ENCODE measurements around the gene ZNF594. TPM values are rescaled to one million over a fixed set of nuclear protein-coding genes. Genes with fewer than 3 reads are reported as not detected.
"Not testable (repeated sequence)": the region's sequence is repeated elsewhere in the genome, so short reads cannot be mapped to it uniquely, and the experiment has no call there.

The ZNF594 gene
- total RNA-seq, 1 donor from 2014 or later, result 11.6 TPM

DNA sequence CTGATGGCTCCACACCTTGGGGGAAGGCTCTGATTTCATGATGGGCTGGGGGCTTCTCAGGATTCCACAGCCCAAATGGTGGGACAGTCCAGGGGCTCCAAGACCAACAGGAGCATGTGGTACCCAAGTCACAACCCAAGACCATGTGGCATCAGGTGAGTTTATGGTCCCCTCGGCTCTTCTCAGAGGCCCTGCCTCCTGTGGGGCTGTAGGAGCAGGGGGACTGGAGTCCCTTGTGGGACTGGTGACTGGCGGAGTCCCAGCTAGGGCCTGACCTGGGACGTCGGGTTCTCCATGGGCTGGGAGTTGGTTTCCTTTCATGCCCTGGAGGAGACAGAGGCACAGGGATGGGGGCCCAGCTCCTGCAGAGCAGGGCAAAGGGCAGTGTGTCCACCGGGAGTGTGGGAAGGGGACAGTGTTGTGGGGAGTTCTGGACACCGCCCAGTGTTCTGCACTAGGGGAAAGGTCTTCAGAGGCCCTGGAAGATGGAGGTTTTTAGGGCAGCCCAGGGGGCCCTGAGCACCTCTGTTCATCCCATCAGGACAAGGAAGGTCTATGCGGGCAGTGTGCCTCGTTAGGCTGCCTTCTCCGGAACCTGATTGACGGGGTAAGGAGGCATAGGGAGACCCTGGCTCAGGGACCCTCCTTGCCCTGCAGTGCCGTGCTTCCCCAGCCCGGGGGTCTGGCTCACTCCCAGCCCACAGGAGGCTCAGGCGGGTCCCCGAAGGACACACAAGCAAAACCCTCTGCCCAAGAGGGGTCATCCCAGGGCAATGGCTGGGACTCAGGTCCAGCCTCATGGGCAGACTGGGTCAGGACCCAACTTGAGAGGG lies 54.9 kb downstream of the ZNF594 start:
- H3K9me3 Mint-ChIP-seq (ENCODE audit: unreplicated experiment); H3K27me3 Mint-ChIP-seq (ENCODE audit: unreplicated experiment); H3K4me3 Mint-ChIP-seq (ENCODE audit: unreplicated experiment): not testable (repeated sequence)

DNA sequence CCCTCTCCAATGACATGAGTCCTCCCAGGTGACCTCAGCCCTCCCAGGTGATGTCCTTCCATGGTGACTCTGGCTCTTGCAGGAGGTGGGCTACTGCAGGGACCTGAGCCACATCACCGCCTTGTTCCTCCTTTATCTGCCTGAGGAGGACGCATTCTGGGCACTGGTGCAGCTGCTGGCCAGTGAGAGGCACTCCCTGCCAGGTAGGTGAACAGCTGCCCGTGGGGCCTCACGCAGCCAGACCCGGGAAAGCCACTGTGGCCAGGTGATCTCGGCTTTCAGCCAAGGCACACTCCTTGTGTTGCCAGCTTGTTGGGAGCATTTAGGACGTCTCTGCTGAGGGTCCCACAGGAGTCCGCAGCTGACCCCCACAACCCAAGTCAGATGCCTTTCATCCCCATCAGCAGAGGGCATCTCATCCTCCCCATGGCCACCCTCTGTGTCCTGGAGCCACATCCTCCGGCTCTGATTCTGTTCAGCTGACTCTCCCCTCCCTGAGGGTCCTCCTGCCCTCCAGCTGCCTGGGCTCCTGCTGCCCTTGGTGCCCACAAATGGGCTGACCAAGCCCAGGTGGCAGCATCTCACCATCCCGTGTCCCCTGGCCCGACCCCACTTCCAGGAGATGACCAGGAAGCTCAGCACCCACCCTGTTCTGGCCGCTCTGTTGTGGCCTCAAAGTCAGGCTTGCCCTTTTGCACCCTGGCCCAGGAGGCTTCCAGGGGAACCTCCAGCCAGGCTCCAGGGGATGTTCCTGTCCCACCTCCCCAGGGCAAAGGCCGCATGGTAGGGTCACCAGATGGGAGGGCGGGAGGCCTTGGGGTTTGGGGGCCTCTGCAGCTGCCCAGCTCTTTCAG lies 55.7 kb downstream of the ZNF594 start:
- TF ChIP-seq, protein P1, sequence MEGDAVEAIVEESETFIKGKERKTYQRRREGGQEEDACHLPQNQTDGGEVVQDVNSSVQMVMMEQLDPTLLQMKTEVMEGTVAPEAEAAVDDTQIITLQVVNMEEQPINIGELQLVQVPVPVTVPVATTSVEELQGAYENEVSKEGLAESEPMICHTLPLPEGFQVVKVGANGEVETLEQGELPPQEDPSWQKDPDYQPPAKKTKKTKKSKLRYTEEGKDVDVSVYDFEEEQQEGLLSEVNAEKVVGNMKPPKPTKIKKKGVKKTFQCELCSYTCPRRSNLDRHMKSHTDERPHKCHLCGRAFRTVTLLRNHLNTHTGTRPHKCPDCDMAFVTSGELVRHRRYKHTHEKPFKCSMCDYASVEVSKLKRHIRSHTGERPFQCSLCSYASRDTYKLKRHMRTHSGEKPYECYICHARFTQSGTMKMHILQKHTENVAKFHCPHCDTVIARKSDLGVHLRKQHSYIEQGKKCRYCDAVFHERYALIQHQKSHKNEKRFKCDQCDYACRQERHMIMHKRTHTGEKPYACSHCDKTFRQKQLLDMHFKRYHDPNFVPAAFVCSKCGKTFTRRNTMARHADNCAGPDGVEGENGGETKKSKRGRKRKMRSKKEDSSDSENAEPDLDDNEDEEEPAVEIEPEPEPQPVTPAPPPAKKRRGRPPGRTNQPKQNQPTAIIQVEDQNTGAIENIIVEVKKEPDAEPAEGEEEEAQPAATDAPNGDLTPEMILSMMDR (IDR thresholded peaks at IDR 0.05; ENCODE audit: unreplicated experiment), result no peak
- Mint-ChIP-seq H3K9me3 (ENCODE audit: unreplicated experiment) (no peaks in the 10 kb centered on the region), H3K4me1 (ENCODE audit: unreplicated experiment) (no peaks in the 10 kb centered on the region), H3K27me3 (ENCODE audit: unreplicated experiment) (peaks cover 7% of the 10 kb centered on the region), H3K27ac (ENCODE audit: unreplicated experiment) (no peak overlapping the region), H3K36me3 (ENCODE audit: low read depth, unreplicated experiment) (peaks cover 6% of the 10 kb centered on the region), H3K4me3 (ENCODE audit: unreplicated experiment) (no peak overlapping the region)
- no peak for DNase-seq (ENCODE audit: low spot score)

More for the DNA sequence above, 54.9 kb downstream of the ZNF594 start:
- not testable (repeated sequence) for H3K4me1 Mint-ChIP-seq (ENCODE audit: unreplicated experiment); H3K36me3 Mint-ChIP-seq (ENCODE audit: low read depth, unreplicated experiment); DNase-seq (ENCODE audit: low spot score); H3K27ac Mint-ChIP-seq (ENCODE audit: unreplicated experiment)

DNA sequence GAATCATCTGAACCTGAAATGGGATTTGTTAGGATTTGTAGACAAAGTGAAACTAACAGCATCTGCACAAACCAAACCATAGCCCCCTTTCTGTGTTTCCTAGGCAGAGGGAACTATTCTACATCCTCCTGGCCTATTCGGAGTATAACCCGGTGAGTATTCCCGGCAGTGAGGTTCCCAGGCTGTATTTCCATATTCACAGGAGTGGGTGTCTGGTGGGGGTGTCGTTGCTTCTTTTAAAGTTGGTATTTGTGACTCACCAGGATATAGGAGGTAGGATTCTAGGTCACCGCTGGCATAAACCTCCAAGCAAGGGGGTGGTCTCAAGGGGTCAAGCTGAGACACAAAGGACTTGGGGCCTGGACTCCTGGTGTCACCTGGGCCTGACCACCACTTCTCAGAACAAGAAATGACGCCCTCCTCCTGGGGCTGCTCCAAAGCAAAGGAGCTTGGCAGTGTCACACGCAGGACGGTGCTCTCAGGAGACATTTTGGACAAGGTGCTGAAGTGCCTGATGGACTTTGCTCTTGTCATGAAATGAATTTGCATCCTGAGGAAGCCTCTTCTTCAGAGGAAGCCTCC lies 56.4 kb downstream of the ZNF594 start:
- H3K9me3 Mint-ChIP-seq (ENCODE audit: unreplicated experiment); H3K27me3 Mint-ChIP-seq (ENCODE audit: unreplicated experiment): not testable (repeated sequence)
- peak overlapping the region; percentile 42 for H3K27ac Mint-ChIP-seq (ENCODE audit: unreplicated experiment)

DNA sequence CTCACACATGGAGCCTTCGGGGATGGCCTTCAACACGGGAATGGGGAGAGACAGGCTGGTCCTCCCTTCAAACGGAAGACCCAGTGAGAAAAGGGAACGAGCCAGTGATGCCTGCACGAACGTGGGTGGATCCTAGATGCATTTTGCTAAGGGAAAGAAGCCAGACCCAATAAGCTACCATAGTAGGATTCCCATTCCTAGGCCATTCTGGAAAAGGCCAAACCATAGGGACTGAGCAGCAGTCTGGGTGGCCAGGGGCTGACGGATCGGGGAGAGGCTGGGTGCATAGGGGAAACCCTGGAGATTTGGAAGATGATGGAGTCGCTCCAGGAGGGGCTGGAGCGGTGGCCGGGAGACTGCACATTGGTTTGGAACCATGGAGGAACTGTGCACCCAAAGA lies 57.1 kb downstream of the ZNF594 start:
- H3K4me1 Mint-ChIP-seq (ENCODE audit: unreplicated experiment); DNase-seq (ENCODE audit: low spot score); H3K36me3 Mint-ChIP-seq (ENCODE audit: low read depth, unreplicated experiment); H3K27ac Mint-ChIP-seq (ENCODE audit: unreplicated experiment); H3K27me3 Mint-ChIP-seq (ENCODE audit: unreplicated experiment); H3K9me3 Mint-ChIP-seq (ENCODE audit: unreplicated experiment): not testable (repeated sequence)
- peak overlapping the region; percentile 37 for H3K4me3 Mint-ChIP-seq (ENCODE audit: unreplicated experiment)

More for the DNA sequence above, 56.4 kb downstream of the ZNF594 start:
- H3K36me3 Mint-ChIP-seq (ENCODE audit: low read depth, unreplicated experiment); H3K4me3 Mint-ChIP-seq (ENCODE audit: unreplicated experiment); DNase-seq (ENCODE audit: low spot score); H3K4me1 Mint-ChIP-seq (ENCODE audit: unreplicated experiment): not testable (repeated sequence)

DNA sequence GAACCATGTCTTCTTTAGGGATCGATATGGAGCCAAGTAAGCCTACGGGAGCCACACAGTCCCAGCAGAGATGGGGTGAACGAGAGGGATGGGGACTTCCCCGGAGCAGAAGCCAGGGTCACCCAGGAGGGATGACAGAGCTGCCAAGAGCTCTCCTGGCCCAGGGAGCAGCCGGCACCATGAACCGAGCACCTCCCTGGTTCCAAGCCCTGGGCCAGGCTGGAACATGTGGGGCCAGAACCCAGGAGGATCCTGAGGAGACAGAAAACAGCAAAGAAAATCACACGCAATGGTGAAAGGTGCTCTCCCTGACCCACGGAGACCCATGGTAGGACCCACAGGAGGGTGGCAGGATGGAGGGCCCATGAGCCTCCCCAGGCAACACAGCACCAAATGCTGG lies 57.7 kb downstream of the ZNF594 start:
- not testable (repeated sequence) for H3K4me3 Mint-ChIP-seq (ENCODE audit: unreplicated experiment); H3K36me3 Mint-ChIP-seq (ENCODE audit: low read depth, unreplicated experiment); DNase-seq (ENCODE audit: low spot score); H3K9me3 Mint-ChIP-seq (ENCODE audit: unreplicated experiment); H3K4me1 Mint-ChIP-seq (ENCODE audit: unreplicated experiment); H3K27ac Mint-ChIP-seq (ENCODE audit: unreplicated experiment); H3K27me3 Mint-ChIP-seq (ENCODE audit: unreplicated experiment)

DNA sequence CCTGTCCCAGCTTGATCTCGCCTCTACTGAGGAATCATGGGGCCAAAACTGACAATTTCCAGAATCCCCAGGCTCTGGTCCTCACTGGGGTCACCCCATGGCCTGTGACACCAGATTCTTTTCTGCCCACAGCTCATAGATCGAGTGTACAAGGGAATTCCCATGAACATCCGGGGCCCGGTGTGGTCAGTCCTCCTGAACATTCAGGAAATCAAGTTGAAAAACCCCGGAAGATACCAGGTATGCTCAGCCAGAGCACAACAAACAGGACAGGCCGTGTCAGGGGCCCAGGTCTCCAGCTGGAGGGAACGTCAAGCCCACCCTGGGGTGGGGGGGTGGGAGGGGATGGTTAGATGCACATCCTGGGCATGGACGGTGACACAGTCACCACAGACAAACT lies 58.4 kb downstream of the ZNF594 start:
- H3K4me3 Mint-ChIP-seq (ENCODE audit: unreplicated experiment), result no peak overlapping the region
- no peaks in the 10 kb centered on the region for H3K4me1 Mint-ChIP-seq (ENCODE audit: unreplicated experiment)
- peaks cover 6% of the 10 kb centered on the region for H3K36me3 Mint-ChIP-seq (ENCODE audit: low read depth, unreplicated experiment)
- DNase-seq (ENCODE audit: low spot score), result no peak
- TF ChIP-seq, protein P1 (IDR thresholded peaks at IDR 0.05; ENCODE audit: unreplicated experiment), result no peak
- H3K9me3 Mint-ChIP-seq (ENCODE audit: unreplicated experiment), result no peaks in the 10 kb centered on the region
- H3K27me3 Mint-ChIP-seq (ENCODE audit: unreplicated experiment), result peaks cover 8% of the 10 kb centered on the region
- no peak overlapping the region for H3K27ac Mint-ChIP-seq (ENCODE audit: unreplicated experiment)

DNA sequence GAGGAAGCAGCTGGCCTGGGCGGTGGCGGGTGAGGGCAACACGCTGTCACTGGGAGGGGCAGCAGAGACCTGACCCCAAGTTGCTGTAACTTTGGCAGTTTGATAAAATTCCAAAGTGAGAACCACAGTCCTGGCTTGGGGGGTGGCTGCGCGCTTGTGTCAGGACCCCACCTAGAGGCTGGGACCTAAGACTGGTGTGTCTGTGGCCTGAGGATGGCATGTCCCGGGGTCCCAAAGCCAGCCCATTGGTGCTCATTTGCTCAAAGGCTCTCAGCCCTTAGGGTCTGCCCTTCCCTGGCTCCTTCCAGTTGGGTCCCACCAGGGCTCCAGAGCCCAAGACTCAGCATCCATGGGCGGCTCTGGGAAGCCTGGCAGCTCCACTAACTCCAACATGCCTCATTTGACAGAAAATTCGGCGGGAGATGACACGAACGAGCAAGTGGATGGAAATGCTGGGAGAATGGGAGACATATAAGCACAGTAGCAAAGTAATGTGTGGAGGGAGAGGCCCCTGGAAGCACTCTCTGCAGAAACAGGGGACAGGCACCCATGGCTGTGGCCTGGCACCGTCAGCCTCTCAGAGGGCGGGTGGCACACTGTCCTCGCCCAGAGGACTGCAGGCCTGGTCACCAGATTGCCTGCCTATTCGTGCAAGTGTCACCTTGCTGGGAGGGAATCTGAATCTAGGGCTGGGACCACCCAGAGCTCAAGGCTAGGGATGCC lies 59.0 kb downstream of the ZNF594 start:
- H3K27ac Mint-ChIP-seq (ENCODE audit: unreplicated experiment), result peak overlapping the region; percentile 13
- H3K36me3 Mint-ChIP-seq (ENCODE audit: low read depth, unreplicated experiment); H3K4me1 Mint-ChIP-seq (ENCODE audit: unreplicated experiment); DNase-seq (ENCODE audit: low spot score); H3K27me3 Mint-ChIP-seq (ENCODE audit: unreplicated experiment); H3K9me3 Mint-ChIP-seq (ENCODE audit: unreplicated experiment): not testable (repeated sequence)
- peak overlapping the region; percentile 67 for H3K4me3 Mint-ChIP-seq (ENCODE audit: unreplicated experiment)

DNA sequence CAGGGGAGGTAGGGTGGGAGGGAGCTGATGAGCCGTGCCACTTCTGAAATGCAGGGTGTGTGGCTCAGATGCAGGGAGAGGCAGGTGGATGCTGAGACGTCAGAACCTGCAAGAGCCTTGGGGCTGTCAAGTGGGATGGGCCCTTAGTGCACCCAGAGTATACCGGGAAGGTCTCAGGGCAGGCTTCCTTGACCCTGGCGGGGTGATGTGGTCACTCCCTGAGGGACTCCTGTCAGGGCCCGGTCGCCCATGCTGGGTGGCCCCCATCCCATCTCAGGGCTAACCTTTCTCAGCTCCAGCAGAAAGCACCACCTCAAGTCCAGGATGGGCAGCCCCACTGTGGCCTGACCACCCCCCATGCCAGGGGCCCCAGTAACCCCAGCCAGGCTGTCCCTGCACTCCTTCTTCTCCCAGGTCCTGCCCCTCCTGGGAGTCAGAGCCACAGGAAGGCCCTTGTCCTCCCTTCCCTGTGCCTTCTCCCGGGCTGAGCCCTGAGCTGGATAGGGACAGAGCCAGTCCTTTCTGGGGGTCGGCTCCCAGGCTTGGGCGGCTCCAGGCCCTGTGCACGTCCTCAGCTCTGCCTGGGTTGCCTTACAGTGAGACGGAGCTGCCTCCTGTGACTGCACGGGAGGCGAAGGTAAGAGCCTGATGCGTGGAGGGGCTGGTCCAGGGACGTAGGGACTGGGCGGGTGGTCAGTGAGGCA lies 59.7 kb downstream of the ZNF594 start:
- not testable (repeated sequence) for H3K36me3 Mint-ChIP-seq (ENCODE audit: low read depth, unreplicated experiment); DNase-seq (ENCODE audit: low spot score); H3K27ac Mint-ChIP-seq (ENCODE audit: unreplicated experiment); H3K9me3 Mint-ChIP-seq (ENCODE audit: unreplicated experiment); H3K4me1 Mint-ChIP-seq (ENCODE audit: unreplicated experiment); H3K27me3 Mint-ChIP-seq (ENCODE audit: unreplicated experiment); H3K4me3 Mint-ChIP-seq (ENCODE audit: unreplicated experiment)

Data from endothelial cell (in vitro differentiated cells).